ENCODE measurements around the gene ZDHHC21.

The ZDHHC21 gene

GRCh38 chr9:14652729-14653377, 40.4 kb downstream of the ZDHHC21 start:
- DNase-seq (ENCODE audit: low spot score) (no peak), ATAC-seq (ENCODE audit: low read depth) (no peak; the same call in 2 of the 3 replicates)
- Histone ChIP-seq H3K4me1 (ENCODE audit: insufficient read depth, poor library complexity, severe bottlenecking) (no peaks in the 10 kb centered on the region), H3K36me3 (ENCODE audit: low read depth) (peaks cover 11% of the 10 kb centered on the region), H3K9me3 (ENCODE audit: severe bottlenecking) (no peaks in the 10 kb centered on the region), H3K27me3 (ENCODE audit: insufficient read depth, poor library complexity, severe bottlenecking) (no peaks in the 10 kb centered on the region), H3K27ac (ENCODE audit: poor library complexity, severe bottlenecking) (no peak overlapping the region), H3K4me3 (ENCODE audit: severe bottlenecking) (no peak overlapping the region)
- peak; percentile 51 for TF ChIP-seq CTCF (IDR thresholded peaks at IDR 0.05; ENCODE audit: poor library complexity, severe bottlenecking)

DNA sequence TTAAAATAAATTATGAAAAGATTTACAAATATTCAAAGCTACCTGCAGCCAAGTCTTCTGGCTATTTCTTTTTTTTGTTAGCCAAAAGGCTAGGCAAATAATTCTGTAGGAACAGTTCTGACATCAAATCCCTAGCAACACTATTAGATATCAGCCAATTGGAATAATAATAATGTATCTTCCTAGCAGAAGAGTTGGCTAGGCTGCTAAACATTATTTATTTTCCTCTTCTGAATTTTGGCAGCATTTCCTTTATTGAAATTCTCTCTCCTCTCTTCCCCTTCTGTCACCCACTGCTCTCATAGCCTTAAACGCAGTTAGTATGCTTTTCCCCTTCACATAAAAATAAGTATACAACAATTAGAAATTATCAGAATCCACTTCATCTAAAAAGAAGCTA, 42.6 kb downstream of the ZDHHC21 start:
- Histone ChIP-seq H3K27ac (ENCODE audit: poor library complexity, severe bottlenecking) (no peak overlapping the region), H3K27me3 (ENCODE audit: insufficient read depth, poor library complexity, severe bottlenecking) (no peaks in the 10 kb centered on the region), H3K9me3 (ENCODE audit: severe bottlenecking) (no peaks in the 10 kb centered on the region), H3K4me1 (ENCODE audit: insufficient read depth, poor library complexity, severe bottlenecking) (no peaks in the 10 kb centered on the region), H3K36me3 (ENCODE audit: low read depth) (peaks cover 5% of the 10 kb centered on the region; the same call in 1 of the 2 replicates), H3K4me3 (ENCODE audit: severe bottlenecking) (no peak overlapping the region)
- TF ChIP-seq CTCF (IDR thresholded peaks at IDR 0.05; ENCODE audit: poor library complexity, severe bottlenecking) = no peak
- no peak for DNase-seq (ENCODE audit: low spot score)
- ATAC-seq (ENCODE audit: low read depth) = no peak

DNA sequence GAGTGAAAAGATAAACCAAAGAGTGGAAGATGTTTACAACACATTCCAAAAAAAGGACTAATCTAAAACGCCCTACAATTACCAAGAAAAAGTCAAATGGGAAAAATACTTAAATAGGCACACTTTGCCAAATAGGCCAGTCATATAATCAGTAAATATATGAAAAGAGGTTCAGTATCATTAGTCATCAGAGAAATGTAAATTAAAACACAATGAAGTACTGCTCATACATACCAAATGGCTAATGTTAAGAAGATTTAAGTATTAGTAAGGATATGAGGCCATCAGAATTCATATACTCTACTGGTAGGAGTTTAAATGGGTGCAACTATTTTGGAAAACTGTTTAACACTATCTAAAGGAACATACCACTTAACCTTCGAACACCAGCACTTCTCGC, 47.6 kb downstream of the ZDHHC21 start:
- H3K27me3 ChIP-seq (ENCODE audit: insufficient read depth, poor library complexity, severe bottlenecking) = no peaks in the 10 kb centered on the region
- no peak for TF ChIP-seq CTCF (IDR thresholded peaks at IDR 0.05; ENCODE audit: poor library complexity, severe bottlenecking)
- ATAC-seq (ENCODE audit: low read depth) (peak; percentile 66), DNase-seq (ENCODE audit: low spot score) (no peak)
- H3K4me3 ChIP-seq (ENCODE audit: severe bottlenecking) = no peak overlapping the region
- no peak overlapping the region for H3K27ac ChIP-seq (ENCODE audit: poor library complexity, severe bottlenecking)
- H3K9me3 ChIP-seq (ENCODE audit: severe bottlenecking) = no peaks in the 10 kb centered on the region
- no peaks in the 10 kb centered on the region for H3K36me3 ChIP-seq (ENCODE audit: low read depth)
- H3K4me1 ChIP-seq (ENCODE audit: insufficient read depth, poor library complexity, severe bottlenecking) = no peaks in the 10 kb centered on the region

DNA sequence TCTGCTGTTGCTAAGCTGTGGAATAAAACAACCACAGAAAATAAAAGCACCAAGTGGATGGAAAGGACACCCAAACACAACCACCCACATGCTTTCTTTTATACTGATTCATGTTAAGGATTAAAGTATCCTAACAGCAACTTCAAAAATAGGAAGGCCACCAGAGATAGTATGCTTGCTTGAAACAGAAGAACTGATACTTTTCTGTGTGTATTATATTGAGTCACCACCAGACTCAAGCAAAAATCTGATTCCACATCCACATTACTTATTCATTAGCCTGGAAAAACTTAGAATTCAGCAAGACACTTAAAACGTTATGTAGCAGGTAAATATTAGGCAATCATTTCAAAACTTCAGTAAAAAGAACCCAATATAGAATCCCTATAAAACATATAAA, 52.3 kb downstream of the ZDHHC21 start:
- Histone ChIP-seq H3K27me3 (ENCODE audit: insufficient read depth, poor library complexity, severe bottlenecking) (no peaks in the 10 kb centered on the region), H3K4me1 (ENCODE audit: insufficient read depth, poor library complexity, severe bottlenecking) (no peaks in the 10 kb centered on the region), H3K9me3 (ENCODE audit: severe bottlenecking) (no peaks in the 10 kb centered on the region), H3K4me3 (ENCODE audit: severe bottlenecking) (no peak overlapping the region), H3K36me3 (ENCODE audit: low read depth) (no peaks in the 10 kb centered on the region), H3K27ac (ENCODE audit: poor library complexity, severe bottlenecking) (no peak overlapping the region)
- ATAC-seq (ENCODE audit: low read depth) (no peak), DNase-seq (ENCODE audit: low spot score) (no peak)
- TF ChIP-seq CTCF (IDR thresholded peaks at IDR 0.05; ENCODE audit: poor library complexity, severe bottlenecking) = no peak

DNA sequence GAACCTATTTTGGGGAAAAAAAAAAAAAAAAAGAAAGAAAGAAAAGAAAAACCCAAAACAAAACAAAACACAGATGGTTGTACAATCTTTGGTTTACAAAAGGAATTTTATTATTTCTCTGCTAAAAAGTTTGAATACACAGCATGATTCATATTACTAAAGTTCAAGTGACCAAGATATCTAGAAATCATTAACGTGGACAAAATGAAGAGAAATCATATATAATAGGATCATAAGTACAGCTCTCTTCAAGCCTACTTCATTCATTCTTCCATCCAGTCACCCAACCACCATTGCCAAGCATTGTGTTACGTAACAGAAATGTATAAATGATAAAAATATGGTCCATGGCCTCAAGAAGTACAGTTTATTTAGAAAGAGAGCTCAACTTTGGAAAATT, 52.9 kb downstream of the ZDHHC21 start:
- H3K4me3 ChIP-seq (ENCODE audit: severe bottlenecking) = no peak overlapping the region
- no peak overlapping the region for H3K27ac ChIP-seq (ENCODE audit: poor library complexity, severe bottlenecking)
- H3K36me3 ChIP-seq (ENCODE audit: low read depth) = no peaks in the 10 kb centered on the region
- ATAC-seq (ENCODE audit: low read depth) (no peak), DNase-seq (ENCODE audit: low spot score) (no peak)
- no peaks in the 10 kb centered on the region for H3K4me1 ChIP-seq (ENCODE audit: insufficient read depth, poor library complexity, severe bottlenecking)
- no peak for TF ChIP-seq CTCF (IDR thresholded peaks at IDR 0.05; ENCODE audit: poor library complexity, severe bottlenecking)
- no peaks in the 10 kb centered on the region for H3K27me3 ChIP-seq (ENCODE audit: insufficient read depth, poor library complexity, severe bottlenecking)
- no peaks in the 10 kb centered on the region for H3K9me3 ChIP-seq (ENCODE audit: severe bottlenecking)
